GM12892 (cell line): ENCODE data around the gene CIRBP.

Source experiments
- DNase-seq: peaks from one replicate; pipeline ENCODE4 v3.0.0; 2011; ENCODE audit not compliant: insufficient read length
- FAIRE-seq: peaks from 2 replicates; lab custom pipeline; 2011; peaks lifted over from hg19 to GRCh38; lab: Jason Lieb, UNC
- POLR2A ChIP-seq: IDR thresholded peaks from 2 replicates; pipeline ENCODE4 v1.6.1; 2011; ENCODE audit warnings: low read depth, low read length, control low read depth
- POLR2AphosphoS5 ChIP-seq: IDR thresholded peaks from 2 replicates; pipeline ENCODE4 v1.6.1; 2011; ENCODE audit warnings: low read depth, low read length, control low read depth
- TAF1 ChIP-seq: IDR thresholded peaks from 2 replicates; pipeline ENCODE4 v1.6.1; 2011; ENCODE audit warnings: low read depth, mild to moderate bottlenecking, control low read depth, low read length, borderline replicate concordance

CIRBP gene

DNA sequence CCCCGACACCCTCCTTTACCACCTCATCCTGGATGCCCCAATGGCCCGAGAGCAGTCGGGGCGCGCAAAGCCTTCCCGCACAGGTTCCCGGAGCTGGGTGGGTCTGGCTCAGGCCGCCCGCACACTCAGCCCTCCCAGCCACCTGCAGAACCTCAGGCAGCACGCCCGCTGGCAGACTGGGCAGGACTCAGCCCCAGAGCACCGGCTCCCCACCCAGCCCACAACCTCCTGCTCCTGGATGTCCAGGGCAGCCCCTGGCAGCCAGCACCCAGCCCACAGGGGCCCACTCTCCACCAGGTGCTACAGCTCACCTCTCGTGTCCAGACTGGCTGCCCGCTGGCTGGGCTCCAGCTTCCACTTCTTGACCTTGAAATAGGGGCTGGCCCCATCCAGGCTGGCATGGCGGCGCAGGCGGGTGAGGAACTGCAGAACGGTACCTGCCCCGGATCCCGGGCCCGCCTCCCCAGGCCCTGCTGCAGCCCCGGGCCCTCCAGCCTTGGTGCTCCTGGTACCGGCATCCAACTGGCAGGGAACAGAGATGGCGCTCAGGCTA lies 35.9 kb upstream of the CIRBP start:
- TF ChIP-seq TAF1 (no peak), POLR2A (no peak), POLR2AphosphoS5 (no peak)
- no peak for DNase-seq
- FAIRE-seq: no peak

DNA sequence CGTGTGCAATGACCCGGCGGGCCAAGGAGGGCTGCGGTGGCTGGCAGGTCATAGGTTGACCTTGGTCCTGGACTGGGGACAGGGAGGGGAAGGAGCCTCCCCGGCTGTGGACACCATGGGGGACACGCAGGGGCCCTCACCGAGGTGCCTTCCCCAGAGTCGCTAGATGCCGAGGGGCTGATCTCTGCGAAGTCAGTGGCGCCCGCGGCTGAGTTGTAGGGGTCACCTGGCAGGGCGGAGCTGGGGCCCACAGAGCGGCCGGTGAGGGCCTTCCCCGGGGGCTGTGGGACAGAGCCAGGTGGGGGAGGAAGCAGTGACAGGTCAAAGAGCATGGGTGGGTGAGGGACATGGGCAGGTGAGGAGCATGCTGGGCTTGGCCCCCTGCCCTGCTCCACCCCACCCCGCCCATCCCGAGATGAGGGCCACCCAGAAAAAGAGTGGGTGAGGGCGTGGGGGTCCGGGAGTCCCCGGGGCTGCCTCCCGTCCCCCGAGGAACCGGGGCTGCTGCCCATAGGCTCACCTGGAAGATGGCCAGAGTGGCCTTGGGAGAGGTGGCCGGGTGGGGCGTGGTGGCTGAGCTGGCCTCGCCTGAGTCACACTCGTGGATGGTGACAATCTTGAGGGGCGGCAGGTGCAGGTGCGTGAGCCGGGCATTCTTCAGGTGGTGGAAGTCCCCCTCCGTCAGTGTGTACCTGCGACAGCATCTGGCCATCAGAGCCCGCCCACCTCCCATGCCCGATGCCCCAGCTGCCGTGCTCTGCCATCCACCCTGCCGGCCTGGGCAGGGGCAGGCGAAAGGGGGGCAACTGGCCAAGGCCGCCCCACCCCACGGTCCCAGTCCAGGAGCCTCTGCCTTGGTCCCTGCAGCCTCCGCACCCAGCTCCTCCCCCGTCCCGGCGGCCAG lies 34.8 kb upstream of the CIRBP start:
- no peak for DNase-seq
- no peak for FAIRE-seq
- TF ChIP-seq POLR2A (no peak), POLR2AphosphoS5 (no peak), TAF1 (no peak)

DNA sequence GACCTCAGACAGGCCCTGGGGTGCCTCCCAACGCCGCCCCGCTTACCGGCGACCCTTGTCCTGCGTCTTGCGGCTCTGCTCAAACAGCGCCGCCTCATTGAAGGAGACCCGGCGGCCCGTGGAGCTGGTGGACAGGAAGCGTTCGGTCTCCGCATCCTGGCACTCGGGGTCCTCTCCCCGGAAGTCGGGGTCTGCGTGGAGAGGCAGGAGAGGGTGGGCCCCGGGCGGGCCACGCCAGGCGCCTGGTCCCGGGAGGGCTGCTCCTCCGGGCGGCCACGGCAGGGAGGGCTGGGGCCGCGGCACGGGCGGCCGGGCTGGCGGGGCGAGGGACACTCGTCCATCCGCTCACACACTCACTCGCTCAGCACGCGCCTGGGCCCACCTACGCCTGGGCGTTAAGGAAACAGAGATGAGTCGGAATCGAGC lies 34.2 kb upstream of the CIRBP start:
- TF ChIP-seq POLR2AphosphoS5 (no peak), POLR2A (no peak), TAF1 (no peak)
- no peak for FAIRE-seq
- no peak for DNase-seq

DNA sequence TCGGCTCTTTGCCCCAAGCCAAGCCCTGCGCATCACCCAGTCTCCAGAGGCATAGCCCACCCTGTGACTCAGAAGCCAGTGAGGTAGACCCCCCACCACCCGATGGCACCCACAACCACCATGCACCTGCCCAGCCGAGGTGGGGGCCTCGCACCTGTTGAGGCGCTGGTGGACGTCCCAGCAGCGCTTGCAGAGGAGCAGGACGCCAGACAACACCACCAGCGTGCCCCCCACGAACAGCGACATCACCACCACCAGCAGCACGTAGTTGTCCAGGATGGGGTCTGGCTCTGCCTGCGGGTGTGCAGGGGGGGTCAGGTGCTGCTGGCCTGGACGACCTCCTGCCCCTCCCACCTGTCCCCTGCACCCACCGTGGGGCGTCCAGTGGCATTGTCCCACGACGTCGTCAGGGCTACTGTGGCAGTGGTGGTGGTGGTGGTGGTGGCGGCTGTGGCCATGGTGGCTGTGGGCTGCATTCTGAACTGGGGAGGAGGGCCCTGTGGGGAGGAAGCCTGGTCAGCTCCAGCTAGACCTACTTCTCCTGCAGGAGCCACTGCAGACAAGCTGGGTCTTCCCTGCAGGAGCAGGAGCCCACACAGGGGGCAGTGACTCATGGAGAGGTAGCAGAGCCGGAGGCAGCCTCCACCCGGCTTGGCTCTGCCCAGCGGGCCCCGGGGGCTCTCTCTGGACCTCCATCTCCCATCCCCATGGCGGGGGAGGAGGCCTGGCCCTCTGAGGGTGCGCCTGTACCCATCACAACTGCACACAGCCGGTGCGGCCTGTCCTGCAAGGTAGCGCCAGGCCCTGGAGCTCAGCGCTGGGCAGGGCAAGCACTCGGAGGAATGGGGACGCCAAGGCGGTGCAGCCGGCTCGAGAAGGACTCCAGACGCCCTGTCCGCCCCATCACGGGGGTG lies 33.2 kb upstream of the CIRBP start:
- DNase-seq (no peak), FAIRE-seq (no peak)
- TF ChIP-seq POLR2AphosphoS5 (no peak), POLR2A (no peak), TAF1 (no peak)

DNA sequence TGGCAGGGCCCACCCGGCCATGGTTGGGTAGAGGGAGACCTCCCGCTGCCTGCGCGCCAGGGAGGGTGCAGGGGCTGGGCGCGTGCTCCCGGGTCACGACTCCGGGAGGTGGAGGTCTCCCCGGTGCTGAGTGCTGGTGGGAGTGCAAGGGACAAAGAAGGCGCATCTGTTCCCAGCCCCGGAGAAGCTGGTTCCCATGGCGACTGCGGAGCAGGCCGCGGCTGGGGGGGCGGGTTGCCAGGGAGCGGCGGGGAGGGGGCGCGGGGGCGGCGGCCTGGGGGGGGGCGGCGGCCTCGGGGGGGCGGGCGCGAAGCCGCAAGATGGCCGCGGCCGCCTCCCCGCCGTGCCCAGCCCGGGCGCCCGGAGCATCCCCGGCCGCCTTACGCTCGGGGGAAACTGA lies 32.6 kb upstream of the CIRBP start:
- FAIRE-seq (no peak), DNase-seq (no peak)
- no peak for TF ChIP-seq POLR2A
- no peak for TF ChIP-seq POLR2AphosphoS5
- TF ChIP-seq TAF1: no peak

DNA sequence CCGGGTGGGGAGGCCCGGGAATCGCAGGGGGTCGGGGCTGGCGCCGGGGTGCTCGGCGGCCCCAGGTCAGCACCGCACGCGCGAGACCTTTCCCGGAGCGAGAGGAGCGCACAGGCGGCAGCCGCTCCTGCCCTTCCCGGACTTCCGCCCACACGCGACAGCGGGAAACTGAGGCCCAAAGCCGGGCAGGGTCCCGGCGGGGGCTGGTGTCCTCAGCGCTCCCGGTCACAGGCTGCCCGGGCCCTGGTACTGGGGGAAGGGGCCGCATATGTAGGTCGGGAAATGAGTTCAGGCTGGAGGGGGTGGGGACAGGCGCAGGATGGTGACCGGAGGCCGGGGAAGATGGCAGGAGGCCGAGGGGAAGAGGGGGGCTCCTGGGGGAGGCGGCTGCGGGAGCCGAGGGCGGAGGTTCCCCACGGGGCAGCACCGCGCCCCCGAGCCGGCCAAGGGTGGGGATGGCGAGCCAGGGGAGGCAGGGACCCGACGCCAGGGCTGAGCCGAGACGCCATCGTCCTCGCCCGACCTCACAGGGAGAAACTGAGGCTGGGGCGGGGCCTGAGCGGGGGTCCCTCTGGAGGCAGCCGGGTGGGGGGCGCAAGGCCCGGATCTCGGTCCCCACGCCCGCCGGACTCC lies 32.0 kb upstream of the CIRBP start:
- DNase-seq (no peak), FAIRE-seq (no peak)
- TF ChIP-seq POLR2AphosphoS5 (no peak), POLR2A (no peak), TAF1 (no peak)

DNA sequence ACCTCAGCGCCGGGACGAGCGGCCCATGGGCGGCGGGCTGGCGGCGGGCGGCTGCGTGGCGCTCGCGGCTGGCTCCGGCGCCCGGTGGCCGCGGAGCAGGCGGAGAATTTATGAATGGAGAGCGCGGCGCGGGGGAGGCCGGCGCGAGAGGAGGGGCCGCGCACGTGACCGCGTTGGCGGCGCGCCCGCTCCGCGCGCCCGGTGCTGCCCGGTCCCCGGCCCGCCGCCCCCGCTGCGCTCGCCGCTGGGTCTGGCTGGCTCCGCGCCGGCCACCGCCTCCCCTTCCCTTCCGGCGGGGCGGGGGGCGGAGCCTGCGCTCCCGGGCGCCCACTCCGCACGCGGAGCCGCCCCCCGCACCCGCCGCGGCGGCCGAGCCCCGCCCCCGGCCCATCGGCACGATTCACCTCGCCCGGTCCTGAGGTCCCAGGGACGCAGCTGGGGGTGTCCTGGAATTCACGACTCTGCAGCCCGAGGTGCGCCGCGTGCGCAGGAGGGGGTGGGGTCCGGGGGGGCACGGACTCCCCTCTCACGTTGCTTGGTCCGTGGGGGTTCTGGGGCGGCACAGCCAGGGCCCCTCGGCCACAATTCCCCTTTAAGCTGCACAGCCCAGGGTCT lies 31.3 kb upstream of the CIRBP start, which contains the start of gene CBARP:
Gene CBARP (minus strand): TSS at position 252 of the 615 bp plus-strand sequence. CDS start 1,905 bp downstream, outside the sequence.
- peak; percentile 9 for FAIRE-seq
- DNase-seq: no peak
- TF ChIP-seq POLR2AphosphoS5: no peak

DNA sequence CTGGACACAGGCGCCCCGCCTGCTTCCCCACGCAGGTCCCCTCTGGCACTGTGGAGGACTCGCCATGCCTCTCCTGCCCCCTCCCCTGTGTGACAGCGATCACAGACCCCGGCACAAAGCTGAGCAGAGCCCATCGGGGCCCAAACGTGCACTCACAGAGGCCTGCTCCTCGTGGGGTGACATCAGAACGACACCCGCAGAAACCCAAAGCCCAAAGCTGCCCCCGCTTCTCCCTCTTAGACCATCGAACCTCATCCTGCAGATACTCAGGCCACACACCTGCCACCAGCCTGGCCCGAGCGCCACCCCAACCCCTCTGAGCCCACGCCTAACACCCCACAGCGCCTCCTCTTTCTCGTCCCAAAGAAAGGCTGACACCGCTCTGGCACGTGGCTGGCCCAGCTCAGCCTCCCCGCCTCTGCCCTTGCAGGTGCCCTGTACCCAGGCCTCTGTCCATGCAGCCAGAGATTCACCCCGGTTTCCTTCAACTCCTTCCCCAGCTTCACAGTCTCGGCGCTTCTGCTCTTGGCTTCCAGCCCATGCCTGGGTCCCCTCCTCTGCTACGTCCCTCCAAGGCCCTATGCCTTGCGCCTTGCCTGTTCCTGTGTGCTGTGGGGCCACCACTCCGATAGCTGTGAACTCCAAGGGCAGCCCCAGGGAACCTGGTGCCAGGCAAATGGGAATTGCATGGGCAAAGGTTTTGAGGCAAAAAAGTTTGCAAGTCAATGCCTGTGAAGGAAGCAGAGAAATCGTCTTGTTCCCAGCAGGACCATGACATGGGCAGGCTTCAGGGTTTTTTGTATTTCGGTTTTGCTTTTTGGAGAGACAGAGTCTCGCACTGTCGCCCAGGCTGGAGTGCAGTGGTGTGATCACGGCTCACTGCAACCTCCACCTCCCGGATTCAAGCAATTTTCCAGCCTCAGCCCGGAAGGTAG lies 30.5 kb upstream of the CIRBP start:
- TF ChIP-seq POLR2A: no peak
- TF ChIP-seq TAF1: no peak
- no peak for TF ChIP-seq POLR2AphosphoS5
- DNase-seq (no peak), FAIRE-seq (no peak)

DNA sequence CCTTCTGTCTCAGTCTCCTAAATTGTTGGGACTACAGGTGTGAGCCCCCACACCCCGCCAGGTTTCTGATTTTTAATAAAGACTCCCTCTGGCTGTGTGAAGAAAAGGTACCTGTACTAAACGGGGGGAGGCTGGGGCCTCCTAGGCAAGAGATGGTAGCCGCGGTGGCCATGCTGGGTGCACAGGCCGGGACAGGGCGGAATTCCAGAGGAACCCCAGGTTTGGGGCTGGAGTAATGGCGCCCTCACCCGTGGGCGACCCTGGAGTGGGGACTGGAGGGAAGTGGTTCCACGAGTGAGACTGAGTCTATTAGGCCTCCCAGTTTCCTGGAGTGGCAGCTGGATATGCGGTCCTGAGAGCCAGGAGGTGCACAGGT lies 29.7 kb upstream of the CIRBP start:
- no peak for DNase-seq
- TF ChIP-seq TAF1 (no peak), POLR2AphosphoS5 (no peak), POLR2A (no peak)
- no peak for FAIRE-seq
